ENCODE measurements around the gene NPHP3. TPM values are rescaled to one million over a fixed set of nuclear protein-coding genes. Genes with fewer than 3 reads are reported as not detected.

NPHP3 gene
- total and polyA plus RNA-seq, 2 donors (not counting 1 experiment from before 2014, with no cell fraction given), result 18.4 to 47.8 TPM

- H3K4me1 ChIP-seq (ENCODE audit: control insufficient read depth in 2 of 2, insufficient read depth in 2 of 2, low read length in 2 of 2), result no peaks in the 10 kb centered on the region
- no peak overlapping the region for H3K27ac ChIP-seq (ENCODE audit: low read length in 2 of 2)
- Mint-ChIP-seq H3K27me3 (no peaks in the 10 kb centered on the region), H3K4me1 (peaks cover 2% of the 10 kb centered on the region), H3K27ac (no peak overlapping the region), H3K9me3 (ENCODE audit: insufficient read depth) (no peaks in the 10 kb centered on the region), H3K4me3 (no peak overlapping the region)
- no peaks in the 10 kb centered on the region for H3K27me3 ChIP-seq (replicated peaks in 1 of 4; ENCODE audit: control extremely low read depth in 1 of 4, control insufficient read depth in 3 of 4, insufficient read depth in 4 of 4, low read length in 3 of 4)
- H3K79me2 ChIP-seq (ENCODE audit: control insufficient read depth, insufficient read depth, low read length), result no peaks in the 10 kb centered on the region
- H3K4me2 ChIP-seq (replicated peaks; ENCODE audit: low read depth, low read length, poor library complexity, severe bottlenecking), result no peak overlapping the region
- no peak overlapping the region for H3K4me3 ChIP-seq (ENCODE audit: control extremely low read depth in 1 of 5, extremely low read depth in 1 of 5, insufficient read depth in 1 of 5, low read depth in 2 of 5, low read length in 4 of 5)
- no peak overlapping the region for H3K9ac ChIP-seq (ENCODE audit: low read length)
- no peak for ATAC-seq (ENCODE audit: low read depth)
- peaks cover 0 to 16% of the 10 kb centered on the region in 2 experiments for H3K36me3 ChIP-seq (replicated peaks in 1 of 2; ENCODE audit: control extremely low read depth in 1 of 2, control insufficient read depth in 1 of 2, extremely low read depth in 1 of 2, insufficient read depth in 2 of 2, low read length in 1 of 2)
- H2AFZ ChIP-seq (ENCODE audit: insufficient read depth, low read depth, low read length, poor library complexity, severe bottlenecking), result no peak overlapping the region
- ChIA-PET POLR2A (no interaction called here), CTCF (interaction anchor here (0.6 to 6.0 kb wide), 5 partner anchors 13 to 286 kb away, joined by 3 to 86 read pairs (median 4); no protein-coding TSS in a partner anchor)
- intact Hi-C loops (cut with micrococcal nuclease), result no loop called here
- H3K9me3 ChIP-seq (ENCODE audit: control extremely low read depth in 1 of 3, control insufficient read depth in 2 of 3, insufficient read depth in 1 of 3, low read length in 2 of 3), result no peaks in the 10 kb centered on the region
- TF ChIP-seq EZH2 (IDR thresholded peaks at IDR 0.05; ENCODE audit: borderline replicate concordance, insufficient read depth, low read depth, low read length, poor library complexity, severe bottlenecking) (no peak), CTCF (IDR thresholded peaks at IDR 0.05) (no peak)
- no peak for DNase-seq
- H4K20me1 ChIP-seq (ENCODE audit: control insufficient read depth, insufficient read depth, low read length, poor library complexity, severe bottlenecking), result no peaks in the 10 kb centered on the region
Observed at GRCh38 chr3:132638706-132639105, 83.5 kb downstream of the NPHP3 start.

DNA sequence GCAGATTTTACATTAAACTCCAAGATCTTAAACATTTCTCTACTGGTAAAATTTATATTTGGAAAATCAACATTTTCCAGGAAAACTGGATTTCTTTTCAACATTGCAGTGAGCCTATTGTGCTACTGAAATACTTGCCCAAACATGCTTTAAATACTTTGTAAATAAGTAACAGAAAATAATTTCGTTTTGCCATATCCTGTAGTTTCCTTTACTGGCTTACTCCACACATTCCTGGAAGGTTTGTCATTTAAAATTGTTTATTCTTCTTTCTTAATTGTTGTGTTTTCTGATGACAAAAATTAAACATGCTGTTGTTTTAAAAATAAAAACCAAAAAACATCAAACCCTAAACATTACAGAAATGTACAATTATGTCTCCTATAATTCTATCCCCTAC, 84.6 kb downstream of the NPHP3 start:
- peaks cover 2% of the 10 kb centered on the region for H3K4me1 Mint-ChIP-seq
- H3K4me3 Mint-ChIP-seq, result no peak overlapping the region
- ATAC-seq (ENCODE audit: low read depth), result no peak
- ChIA-PET CTCF (no interaction called here), POLR2A (no interaction called here)
- no peak overlapping the region for H3K4me2 ChIP-seq (replicated peaks; ENCODE audit: low read depth, low read length, poor library complexity, severe bottlenecking)
- H4K20me1 ChIP-seq (ENCODE audit: control insufficient read depth, insufficient read depth, low read length, poor library complexity, severe bottlenecking), result no peaks in the 10 kb centered on the region
- no peak overlapping the region for H3K27ac ChIP-seq (ENCODE audit: low read length in 2 of 2)
- H3K27me3 Mint-ChIP-seq, result no peaks in the 10 kb centered on the region
- WGBS (ENCODE audit: insufficient coverage), result no CpG with 5 or more reads among the region's 1 CpG
- intact Hi-C loops (cut with micrococcal nuclease), result no loop called here
- H3K36me3 ChIP-seq (replicated peaks in 1 of 2; ENCODE audit: control extremely low read depth in 1 of 2, control insufficient read depth in 1 of 2, extremely low read depth in 1 of 2, insufficient read depth in 2 of 2, low read length in 1 of 2), result peaks cover 0 to 16% of the 10 kb centered on the region in 2 experiments
- TF ChIP-seq CTCF (IDR thresholded peaks at IDR 0.05), result no peak
- TF ChIP-seq EZH2 (IDR thresholded peaks at IDR 0.05; ENCODE audit: borderline replicate concordance, insufficient read depth, low read depth, low read length, poor library complexity, severe bottlenecking), result no peak
- H3K4me1 ChIP-seq (ENCODE audit: control insufficient read depth in 2 of 2, insufficient read depth in 2 of 2, low read length in 2 of 2), result no peaks in the 10 kb centered on the region
- H3K79me2 ChIP-seq (ENCODE audit: control insufficient read depth, insufficient read depth, low read length), result no peaks in the 10 kb centered on the region
- no peaks in the 10 kb centered on the region for H3K9me3 Mint-ChIP-seq (ENCODE audit: insufficient read depth)
- H3K27ac Mint-ChIP-seq, result no peak overlapping the region
- H2AFZ ChIP-seq (ENCODE audit: insufficient read depth, low read depth, low read length, poor library complexity, severe bottlenecking), result no peak overlapping the region
- no peak for DNase-seq
- H3K9ac ChIP-seq (ENCODE audit: low read length), result no peak overlapping the region
- no peaks in the 10 kb centered on the region for H3K9me3 ChIP-seq (ENCODE audit: control extremely low read depth in 1 of 3, control insufficient read depth in 2 of 3, insufficient read depth in 1 of 3, low read length in 2 of 3)
- no peak overlapping the region for H3K4me3 ChIP-seq (ENCODE audit: control extremely low read depth in 1 of 5, extremely low read depth in 1 of 5, insufficient read depth in 1 of 5, low read depth in 2 of 5, low read length in 4 of 5)
- H3K27me3 ChIP-seq (replicated peaks in 1 of 4; ENCODE audit: control extremely low read depth in 1 of 4, control insufficient read depth in 3 of 4, insufficient read depth in 4 of 4, low read length in 3 of 4), result no peaks in the 10 kb centered on the region

All from B cell (primary cell).